Activated naive CD8-positive, alpha-beta T cell treated with anti-CD3 and anti-CD28 coated beads, Interleukin-2, amount 50 U/mL, for 24 hours (primary cell): ENCODE measurements around the gene TGM2.

Experiments
- ATAC-seq: fragments of 150-1000 bp; cut with Tn5 transposase; one replicate; pipeline ENCODE4 v1.10.0; 2021
- DNase-seq: peaks from one replicate; pipeline ENCODE4 v3.0.0; 2021
- H3K27ac Mint-ChIP-seq: one replicate; pipeline ENCODE4 v1.8.0; 2021; ENCODE audit warnings: mild to moderate bottlenecking, mixed read lengths
- H3K27me3 Mint-ChIP-seq: one replicate; pipeline ENCODE4 v1.8.0; 2021; ENCODE audit warnings: mixed read lengths
- H3K36me3 Mint-ChIP-seq: one replicate; pipeline ENCODE4 v1.8.0; 2021; ENCODE audit warnings: low read depth, mixed read lengths
- H3K4me1 Mint-ChIP-seq: one replicate; pipeline ENCODE4 v1.8.0; 2021; ENCODE audit warnings: mixed read lengths
- H3K4me3 Mint-ChIP-seq: one replicate; pipeline ENCODE4 v1.8.0; 2021; ENCODE audit warnings: mild to moderate bottlenecking, moderate library complexity, mixed read lengths
- H3K9me3 Mint-ChIP-seq: one replicate; pipeline ENCODE4 v1.8.0; 2021; ENCODE audit warnings: mixed read lengths

TGM2 gene

GRCh38 chr20:38152175-38152620 is 12.9 kb downstream of the TGM2 start:
- Mint-ChIP-seq H3K4me3 (peak overlapping the region; percentile 48), H3K36me3 (no peaks in the 10 kb centered on the region), H3K27ac (no peak overlapping the region), H3K27me3 (peaks cover 12% of the 10 kb centered on the region), H3K4me1 (peaks cover 13% of the 10 kb centered on the region), H3K9me3 (no peaks in the 10 kb centered on the region)
- no peak for DNase-seq
- peak; percentile 55 for ATAC-seq

- H3K27me3 Mint-ChIP-seq = peaks cover 12% of the 10 kb centered on the region
- ATAC-seq (no peak), DNase-seq (no peak)
- H3K27ac Mint-ChIP-seq = no peak overlapping the region
- H3K36me3 Mint-ChIP-seq = no peaks in the 10 kb centered on the region
- H3K4me3 Mint-ChIP-seq = no peak overlapping the region
- no peaks in the 10 kb centered on the region for H3K9me3 Mint-ChIP-seq
- peaks cover 13% of the 10 kb centered on the region for H3K4me1 Mint-ChIP-seq
Measured at GRCh38 chr20:38151455-38151854, 13.6 kb downstream of the TGM2 start.

GRCh38 chr20:38150335-38151170 is 14.5 kb downstream of the TGM2 start:
- H3K9me3 Mint-ChIP-seq = no peaks in the 10 kb centered on the region
- ATAC-seq (no peak), DNase-seq (no peak)
- no peak overlapping the region for H3K4me3 Mint-ChIP-seq
- no peak overlapping the region for H3K27ac Mint-ChIP-seq
- H3K27me3 Mint-ChIP-seq = peaks cover 12% of the 10 kb centered on the region
- H3K36me3 Mint-ChIP-seq = no peaks in the 10 kb centered on the region
- peaks cover 13% of the 10 kb centered on the region for H3K4me1 Mint-ChIP-seq

GRCh38 chr20:38148328-38149102 is 16.6 kb downstream of the TGM2 start:
- H3K27me3 Mint-ChIP-seq = peaks cover 12% of the 10 kb centered on the region
- no peak for ATAC-seq
- no peak overlapping the region for H3K4me3 Mint-ChIP-seq
- no peaks in the 10 kb centered on the region for H3K36me3 Mint-ChIP-seq
- H3K9me3 Mint-ChIP-seq = no peaks in the 10 kb centered on the region
- peaks cover 13% of the 10 kb centered on the region for H3K4me1 Mint-ChIP-seq
- no peak for DNase-seq
- no peak overlapping the region for H3K27ac Mint-ChIP-seq

GRCh38 chr20:38147751-38148150 is 17.3 kb downstream of the TGM2 start:
- DNase-seq = no peak
- peaks cover 12% of the 10 kb centered on the region for H3K27me3 Mint-ChIP-seq
- H3K27ac Mint-ChIP-seq = no peak overlapping the region
- no peaks in the 10 kb centered on the region for H3K36me3 Mint-ChIP-seq
- peaks cover 10% of the 10 kb centered on the region for H3K4me1 Mint-ChIP-seq
- no peak overlapping the region for H3K4me3 Mint-ChIP-seq
- no peak for ATAC-seq
- no peaks in the 10 kb centered on the region for H3K9me3 Mint-ChIP-seq

GRCh38 chr20:38147163-38147562 is 17.9 kb downstream of the TGM2 start:
- peaks cover 4% of the 10 kb centered on the region for H3K4me1 Mint-ChIP-seq
- H3K27me3 Mint-ChIP-seq = peaks cover 8% of the 10 kb centered on the region
- DNase-seq (no peak), ATAC-seq (no peak)
- no peaks in the 10 kb centered on the region for H3K9me3 Mint-ChIP-seq
- H3K27ac Mint-ChIP-seq = no peak overlapping the region
- no peaks in the 10 kb centered on the region for H3K36me3 Mint-ChIP-seq
- no peak overlapping the region for H3K4me3 Mint-ChIP-seq

GRCh38 chr20:38146628-38147027 is 18.4 kb downstream of the TGM2 start:
- Mint-ChIP-seq H3K27ac (no peak overlapping the region), H3K4me3 (no peak overlapping the region), H3K9me3 (no peaks in the 10 kb centered on the region), H3K36me3 (no peaks in the 10 kb centered on the region), H3K4me1 (peaks cover 2% of the 10 kb centered on the region), H3K27me3 (peaks cover 5% of the 10 kb centered on the region)
- DNase-seq (no peak), ATAC-seq (no peak)

GRCh38 chr20:38146156-38146555 is 18.9 kb downstream of the TGM2 start:
- H3K27ac Mint-ChIP-seq = no peak overlapping the region
- H3K9me3 Mint-ChIP-seq = no peaks in the 10 kb centered on the region
- ATAC-seq (no peak), DNase-seq (no peak)
- no peaks in the 10 kb centered on the region for H3K36me3 Mint-ChIP-seq
- H3K27me3 Mint-ChIP-seq = peaks cover 5% of the 10 kb centered on the region
- peaks cover 2% of the 10 kb centered on the region for H3K4me1 Mint-ChIP-seq
- no peak overlapping the region for H3K4me3 Mint-ChIP-seq

- DNase-seq (no peak), ATAC-seq (no peak)
- Mint-ChIP-seq H3K9me3 (no peaks in the 10 kb centered on the region), H3K4me3 (no peak overlapping the region), H3K36me3 (no peaks in the 10 kb centered on the region), H3K4me1 (peaks cover 2% of the 10 kb centered on the region), H3K27ac (no peak overlapping the region), H3K27me3 (peaks cover 5% of the 10 kb centered on the region)
Measured at GRCh38 chr20:38145729-38146075, 19.4 kb downstream of the TGM2 start.

GRCh38 chr20:38144974-38145728 is 19.9 kb downstream of the TGM2 start:
- Mint-ChIP-seq H3K4me1 (peaks cover 2% of the 10 kb centered on the region), H3K36me3 (no peaks in the 10 kb centered on the region), H3K9me3 (no peaks in the 10 kb centered on the region), H3K27me3 (peaks cover 3% of the 10 kb centered on the region), H3K27ac (no peak overlapping the region), H3K4me3 (no peak overlapping the region)
- no peak for ATAC-seq
- DNase-seq = no peak

GRCh38 chr20:38144598-38144973 is 20.5 kb downstream of the TGM2 start:
- H3K4me3 Mint-ChIP-seq = no peak overlapping the region
- ATAC-seq (no peak), DNase-seq (no peak)
- H3K27ac Mint-ChIP-seq = no peak overlapping the region
- H3K4me1 Mint-ChIP-seq = no peaks in the 10 kb centered on the region
- H3K9me3 Mint-ChIP-seq = no peaks in the 10 kb centered on the region
- peaks cover 3% of the 10 kb centered on the region for H3K27me3 Mint-ChIP-seq
- H3K36me3 Mint-ChIP-seq = no peaks in the 10 kb centered on the region

- Mint-ChIP-seq H3K36me3 (no peaks in the 10 kb centered on the region), H3K4me1 (no peaks in the 10 kb centered on the region), H3K27ac (no peak overlapping the region), H3K9me3 (no peaks in the 10 kb centered on the region), H3K27me3 (peaks cover 2% of the 10 kb centered on the region), H3K4me3 (no peak overlapping the region)
- ATAC-seq (no peak), DNase-seq (no peak)
Measured at GRCh38 chr20:38143646-38144554, 21.2 kb downstream of the TGM2 start.

- no peak for ATAC-seq
- H3K9me3 Mint-ChIP-seq = no peaks in the 10 kb centered on the region
- no peaks in the 10 kb centered on the region for H3K36me3 Mint-ChIP-seq
- H3K4me1 Mint-ChIP-seq = no peaks in the 10 kb centered on the region
- no peak overlapping the region for H3K27ac Mint-ChIP-seq
- no peak overlapping the region for H3K4me3 Mint-ChIP-seq
- no peaks in the 10 kb centered on the region for H3K27me3 Mint-ChIP-seq
- DNase-seq = no peak
Measured at GRCh38 chr20:38143238-38143645, 21.8 kb downstream of the TGM2 start.
